H1 (cell line): ENCODE measurements around the gene CAMK2D. TPM values are rescaled to one million over a fixed set of nuclear protein-coding genes. Genes with fewer than 3 reads are reported as not detected.
"Not testable (repeated sequence)": the region's sequence is repeated elsewhere in the genome, so short reads cannot be mapped to it uniquely, and the experiment has no call there.

Experiments used
- CTCF ChIA-PET: fragments of 300-600 bp; sonication (Branson Sonifier 250); formaldehyde crosslinking; loops from one replicate; lab custom pipeline; 2021; ENCODE audit not compliant: partially characterized antibody; lab: Charles Lee
- POLR2A ChIA-PET: fragments of 300-600 bp; sonication (Branson Sonifier 250); formaldehyde crosslinking; loops from one replicate; lab custom pipeline; 2021; ENCODE audit warnings: inconsistent platforms; ENCODE audit not compliant: partially characterized antibody; lab: Charles Lee
- DNase-seq, 2 experiments: peaks; one replicate each; pipeline versions ENCODE4 v3.0.0 to v3.0.0-alpha.2; 2010 to 2022; ENCODE audit warnings: low spot score in 2 of 2, low read depth in 1 of 2, mixed read lengths in 1 of 2
- FAIRE-seq: peaks from 2 replicates; lab custom pipeline; 2011; peaks lifted over from hg19 to GRCh38; lab: Jason Lieb, UNC
- H2AFZ ChIP-seq: 2 replicates; pipeline ENCODE4 v1.8.1; 2012; ENCODE audit warnings: low read length, inconsistent platforms
- H2AK5ac ChIP-seq: 2 replicates; pipeline ENCODE4 v1.6.1; 2013; ENCODE audit warnings: low read depth, low read length
- H2BK120ac ChIP-seq: replicated peaks from 2 replicates; pipeline ENCODE3; 2013; ENCODE audit warnings: low read depth, low read length, inconsistent platforms
- H2BK12ac ChIP-seq: 2 replicates; pipeline ENCODE4 v1.6.1; 2013; ENCODE audit warnings: low read depth, low read length
- H2BK15ac ChIP-seq: 2 replicates; pipeline ENCODE4 v1.6.1; 2013; ENCODE audit warnings: low read length
- H2BK20ac ChIP-seq: 2 replicates; pipeline ENCODE4 v1.6.1; 2013; ENCODE audit warnings: low read length
- H2BK5ac ChIP-seq: 2 replicates; pipeline ENCODE4 v1.6.1; 2013; ENCODE audit warnings: low read depth, low read length
- H3K14ac ChIP-seq: 2 replicates; pipeline ENCODE4 v1.6.1; 2013; ENCODE audit warnings: inconsistent platforms; ENCODE audit not compliant: insufficient read length
- H3K18ac ChIP-seq: 2 replicates; pipeline ENCODE4 v1.6.1; 2013; ENCODE audit warnings: low read length; ENCODE audit errors: extremely low read depth
- H3K23ac ChIP-seq: 2 replicates; pipeline ENCODE4 v1.6.1; 2013; ENCODE audit warnings: inconsistent platforms; ENCODE audit not compliant: insufficient read length
- H3K23me2 ChIP-seq: 2 replicates; pipeline ENCODE4 v1.6.1; 2013; ENCODE audit warnings: low read depth, low read length
- H3K27ac ChIP-seq: 2 replicates; pipeline ENCODE4 v1.6.1; 2011; ENCODE audit warnings: low read depth, low read length, inconsistent platforms
- H3K27me3 ChIP-seq, 4 experiments: replicated peaks in 1 of 4; 1 replicate in 1 of 4; 2 replicates in 3 of 4; pipeline versions ENCODE4 v1.6.1 to v1.8.1; 2011 to 2013; ENCODE audit warnings: low read length in 3 of 4, mild to moderate bottlenecking in 3 of 4, inconsistent platforms in 2 of 4, mixed read lengths in 2 of 4, moderate library complexity in 1 of 4; ENCODE audit not compliant: control insufficient read depth in 3 of 4, insufficient read depth in 3 of 4; ENCODE audit errors: extremely low read depth in 1 of 4
- H3K36me3 ChIP-seq, 4 experiments: 2 replicates each; pipeline versions ENCODE4 v1.6.1 to v1.8.1; 2011 to 2013; ENCODE audit warnings: mild to moderate bottlenecking in 4 of 4, low read length in 3 of 4, moderate library complexity in 2 of 4, control low read depth in 1 of 4, inconsistent platforms in 1 of 4; ENCODE audit not compliant: insufficient read depth in 4 of 4, control insufficient read depth in 2 of 4
- H3K4ac ChIP-seq: replicated peaks from 2 replicates; pipeline ENCODE3; 2013; ENCODE audit warnings: low read length, low read depth, mixed read lengths, inconsistent platforms; ENCODE audit not compliant: insufficient read length
- H3K4me1 ChIP-seq, 4 experiments: replicated peaks in 1 of 4; 1 replicate in 1 of 4; 2 replicates in 3 of 4; pipeline versions ENCODE4 v1.6.1 to v1.8.1; 2011 to 2013; ENCODE audit warnings: low read length in 3 of 4, inconsistent platforms in 2 of 4, mixed read lengths in 1 of 4; ENCODE audit not compliant: insufficient read depth in 4 of 4, control insufficient read depth in 3 of 4
- H3K4me2 ChIP-seq, 2 experiments: 2 replicates each; pipeline versions ENCODE4 v1.6.1 to v1.8.1; 2011 to 2013; ENCODE audit warnings: low read depth in 2 of 2, low read length in 2 of 2, control low read depth in 1 of 2, inconsistent platforms in 1 of 2, mild to moderate bottlenecking in 1 of 2; ENCODE audit not compliant: insufficient read depth in 1 of 2
- H3K4me3 ChIP-seq, 4 experiments: fragments of 200-600, 300-600 bp in 1 of 4; sonication (generic), shearing (Covaris generic), sonication (Bioruptor Twin) in 1 of 4; 2 replicates each; pipeline versions ENCODE4 v1.5.1 to v1.8.1; 2011 to 2016; ENCODE audit warnings: low read length in 4 of 4, low read depth in 3 of 4, control low read depth in 2 of 4, inconsistent platforms in 2 of 4, mild to moderate bottlenecking in 2 of 4, mixed read lengths in 1 of 4, moderate library complexity in 1 of 4; ENCODE audit not compliant: insufficient read depth in 2 of 4; ENCODE audit errors: extremely low read depth in 1 of 4
- H3K56ac ChIP-seq: replicated peaks from 2 replicates; pipeline ENCODE3; 2013; ENCODE audit warnings: low read depth, mild to moderate bottlenecking, mixed read lengths, low read length, inconsistent platforms; ENCODE audit not compliant: insufficient read length
- H3K79me1 ChIP-seq: 2 replicates; pipeline ENCODE4 v1.6.1; 2013; ENCODE audit warnings: low read depth, low read length, control low read depth
- H3K79me2 ChIP-seq, 2 experiments: 2 replicates each; pipeline versions ENCODE4 v1.6.1 to v1.8.1; 2012 to 2013; ENCODE audit warnings: low read length in 2 of 2, mild to moderate bottlenecking in 2 of 2, inconsistent platforms in 1 of 2; ENCODE audit not compliant: insufficient read depth in 2 of 2, control insufficient read depth in 1 of 2
- H3K9ac ChIP-seq, 4 experiments: replicated peaks in 1 of 4; 1 replicate in 1 of 4; 2 replicates in 3 of 4; pipeline versions ENCODE4 v1.6.1 to v1.8.1; 2011 to 2013; ENCODE audit warnings: low read depth in 3 of 4, low read length in 3 of 4, control low read depth in 2 of 4, mild to moderate bottlenecking in 2 of 4, moderate library complexity in 2 of 4, inconsistent platforms in 1 of 4; ENCODE audit errors: extremely low read depth in 1 of 4
- H3K9me3 ChIP-seq, 2 experiments: 2 replicates each; pipeline versions ENCODE4 v1.6.1 to v1.8.1; 2012 to 2013; ENCODE audit warnings: mild to moderate bottlenecking in 2 of 2, moderate library complexity in 2 of 2, control low read depth in 1 of 2, inconsistent platforms in 1 of 2, low read depth in 1 of 2, low read length in 1 of 2, mixed read lengths in 1 of 2; ENCODE audit not compliant: insufficient read depth in 2 of 2
- H4K20me1 ChIP-seq, 2 experiments: replicated peaks in 1 of 2; 2 replicates each; pipeline versions ENCODE3 to v1.8.1; 2011 to 2013; ENCODE audit warnings: inconsistent platforms in 2 of 2, low read length in 2 of 2, mild to moderate bottlenecking in 1 of 2; ENCODE audit not compliant: insufficient read depth in 2 of 2, control insufficient read depth in 1 of 2
- H4K5ac ChIP-seq: 2 replicates; pipeline ENCODE4 v1.6.1; 2013; ENCODE audit warnings: low read length, low read depth, mixed read lengths, inconsistent platforms; ENCODE audit not compliant: insufficient read length
- H4K8ac ChIP-seq: 2 replicates; pipeline ENCODE4 v1.8.0; 2013; ENCODE audit warnings: mild to moderate bottlenecking, moderate library complexity, low read length, inconsistent platforms; ENCODE audit not compliant: insufficient read depth; ENCODE audit errors: extremely low read depth
- H4K91ac ChIP-seq: replicated peaks from 2 replicates; pipeline ENCODE3; 2013; ENCODE audit warnings: low read length, mixed read lengths, inconsistent platforms; ENCODE audit not compliant: insufficient read length
- FOSL1 ChIP-seq: IDR thresholded peaks from 2 replicates; pipeline ENCODE4 v1.6.1; 2011; ENCODE audit warnings: mild to moderate bottlenecking, low read depth, low read length, moderate library complexity; ENCODE audit not compliant: insufficient read depth
- SP1 ChIP-seq: IDR thresholded peaks from 2 replicates; pipeline ENCODE4 v1.6.1; 2011; ENCODE audit warnings: low read depth, low read length
- TAF7 ChIP-seq: optimal IDR thresholded peaks from 2 replicates; pipeline ENCODE3; 2011; ENCODE audit warnings: low read depth, mild to moderate bottlenecking, inconsistent platforms, low read length, moderate library complexity, borderline replicate concordance
- TCF12 ChIP-seq: IDR thresholded peaks from 2 replicates; pipeline ENCODE4 v1.6.1; 2011; ENCODE audit warnings: low read depth, mild to moderate bottlenecking, low read length
- WGBS, 2 experiments: shearing (Covaris generic) in 1 of 2; methylation state at CpG; one replicate each; pipeline versions ENCODE4 v1.1.6 to v1.1.7; 2013 to 2015; ENCODE audit warnings: low lambda C conversion rate in 2 of 2, mixed read lengths in 2 of 2, inconsistent platforms in 1 of 2, low coverage in 1 of 2, missing lambda C conversion rate in 1 of 2; ENCODE audit not compliant: insufficient replicate concordance in 2 of 2, insufficient coverage in 1 of 2, insufficient read length in 1 of 2; ENCODE audit errors: extremely low coverage in 1 of 2, missing lambda C conversion rate in 1 of 2; 5-methylcytosine and 5-hydroxymethylcytosine counted together
- polyA plus RNA-seq, 7 experiments: library from polyadenylated mRNA; depleted of rRNA in 3 of 7; stranded (reverse) in 5 of 7; unstranded in 2 of 7; fragments of >200 nt in 5 of 7; fragments of 200-250 nt in 2 of 7; gene quantifications; 1 replicate in 5 of 7; 2 replicates in 1 of 7; 4 replicates in 1 of 7; pipeline versions ENCODE4 v1.2.1 to v1.2.3, GENCODE V29; 2011 to 2013; ENCODE audit warnings: missing spikeins in 2 of 7, mixed read lengths in 2 of 7
- total RNA-seq: library from RNA; stranded (reverse); fragmentation: NEBNext Ultra II Directional; extraction: Animal tissue kit (Norgen Biotek cat#: 25700); gene quantifications from 2 replicates; pipeline ENCODE4 v1.2.1, GENCODE V29; 2021

The CAMK2D gene
- total and polyA plus RNA-seq, 2 of the 8 experiments (the other 6 are each of a cell fraction or from before 2014, with no cell fraction given), result 3.2 to 7.0 TPM

DNA sequence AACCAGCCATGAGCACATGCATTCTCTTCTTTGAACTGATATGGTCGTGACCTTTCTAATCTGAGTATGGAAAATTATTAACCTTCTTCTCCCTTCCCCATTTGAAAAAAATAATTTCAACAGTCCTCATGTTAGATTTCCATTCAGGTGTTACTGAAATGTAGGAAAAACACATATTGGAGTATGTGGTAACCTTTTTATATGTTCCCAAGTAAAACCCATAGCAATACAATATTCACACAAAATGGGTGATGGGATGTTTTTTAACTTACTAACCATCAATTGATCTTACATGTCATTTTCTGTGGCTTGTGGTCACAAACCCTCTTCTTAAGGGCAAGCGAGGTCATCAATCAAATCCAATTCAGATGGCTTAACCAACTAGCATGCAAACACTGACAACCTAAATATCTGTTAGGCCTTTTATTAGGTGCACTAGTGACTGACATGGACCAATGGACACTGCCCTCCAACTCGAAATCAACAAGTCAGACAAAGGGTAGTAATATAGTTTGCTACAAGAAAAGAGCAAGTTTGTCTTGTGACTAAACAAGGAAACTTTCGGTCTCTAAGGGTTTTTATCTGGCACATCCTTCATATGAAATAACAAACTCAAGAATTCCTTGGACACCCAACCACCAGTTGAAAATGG lies 74.3 kb downstream of the CAMK2D start (continued):
- TF ChIP-seq TCF12 (no peak), FOSL1 (no peak), TAF7 (no peak), SP1 (no peak)

DNA sequence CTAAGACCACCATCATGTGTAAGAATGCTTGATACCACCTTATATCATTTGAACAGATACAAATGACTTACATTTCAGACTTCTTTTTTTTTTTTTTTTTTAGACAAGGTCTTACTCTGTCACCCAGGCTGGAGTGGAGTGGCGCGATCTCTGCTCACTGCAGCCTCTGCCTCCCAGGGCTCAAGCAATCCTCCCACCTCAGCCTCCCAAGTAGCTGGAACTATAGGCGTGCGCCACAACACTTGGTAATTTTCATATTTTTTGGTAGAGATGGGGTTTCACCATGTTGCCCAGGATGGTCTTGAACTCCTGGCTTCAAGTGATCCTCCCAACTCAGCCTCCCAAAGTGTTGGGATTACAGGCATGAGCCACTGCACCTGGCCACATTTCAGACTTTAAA lies 76.4 kb downstream of the CAMK2D start:
- H3K36me3 ChIP-seq, H3K27ac ChIP-seq, H3K4me3 ChIP-seq, H3K23ac ChIP-seq, H3K9ac ChIP-seq, H2BK20ac ChIP-seq, FAIRE-seq, H4K20me1 ChIP-seq, H2BK5ac ChIP-seq, H3K14ac ChIP-seq, H4K5ac ChIP-seq, H3K4me1 ChIP-seq, POLR2A ChIA-PET, H2AFZ ChIP-seq, H4K91ac ChIP-seq, H3K9me3 ChIP-seq, H2BK15ac ChIP-seq, DNase-seq, H3K79me1 ChIP-seq, H4K8ac ChIP-seq, H3K56ac ChIP-seq, H3K4ac ChIP-seq, H2AK5ac ChIP-seq, H2BK12ac ChIP-seq, H3K23me2 ChIP-seq, H3K4me2 ChIP-seq, H3K27me3 ChIP-seq, H2BK120ac ChIP-seq, H3K18ac ChIP-seq, H3K79me2 ChIP-seq: not testable (repeated sequence)
- CTCF ChIA-PET, result interaction anchor here (0.6 to 1.3 kb wide), 7 partner anchors 11 to 142 kb away, joined by 3 to 6 read pairs (median 3); no protein-coding TSS in a partner anchor
- WGBS, 2 experiments, result 97% methylated on average over 4 of the region's 4 CpGs; no CpG with 5 or more reads in 1 of the 2 experiments
